Lower leg skin (tissue), 3 donors: Measurements from ENCODE around the gene TTLL1.

Experiments used
- CTCF ChIP-seq, 3 donors: fragments of 450-650 bp; IDR thresholded peaks; one replicate each; pipeline ENCODE4 v1.5.1; 2016; ENCODE audit warnings: antibody characterized with exemption in 3 of 3, mild to moderate bottlenecking in 3 of 3, moderate library complexity in 2 of 3
- POLR2A ChIP-seq, 2 donors: fragments of 450-650 bp; IDR thresholded peaks; one replicate each; pipeline ENCODE4 v1.6.1; 2016 to 2017; ENCODE audit warnings: antibody characterized with exemption in 2 of 2, mild to moderate bottlenecking in 1 of 2, moderate library complexity in 1 of 2

GRCh38 chr22:43018615-43019014, 70.6 kb downstream of the TTLL1 start:
- TF ChIP-seq CTCF (IDR thresholded peaks at IDR 0.05) (no peak), POLR2A (IDR thresholded peaks at IDR 0.05) (no peak)
